Calu3 (cell line): Measurements from ENCODE around the gene SHLD3. TPM values are rescaled to one million over a fixed set of nuclear protein-coding genes. Genes with fewer than 3 reads are reported as not detected.
"Not testable (repeated sequence)": the region's sequence is repeated elsewhere in the genome, so short reads cannot be mapped to it uniquely, and the experiment has no call there.

Experiments
- BruUV-seq: library from RNA; stranded (reverse); fragments of 400-500 nt; replicated peaks from 2 replicates; lab custom pipeline; 2021; lab: Mats Ljungman, UMichigan
- CTCF ChIA-PET: fragments of 300-600 bp; sonication (Branson Sonifier 250); formaldehyde crosslinking; loops from one replicate; lab custom pipeline; 2022; ENCODE audit warnings: antibody characterized with exemption; lab: Charles Lee
- DNase-seq: peaks from one replicate; pipeline ENCODE4 v3.0.0; 2022
- H3K27ac Mint-ChIP-seq: one replicate; pipeline ENCODE4 v1.8.0; 2022; ENCODE audit warnings: mixed read lengths; ENCODE audit not compliant: unreplicated experiment
- H3K27me3 Mint-ChIP-seq: one replicate; pipeline ENCODE4 v1.8.0; 2022; ENCODE audit warnings: mixed read lengths; ENCODE audit not compliant: unreplicated experiment
- H3K36me3 Mint-ChIP-seq: one replicate; pipeline ENCODE4 v1.8.0; 2022; ENCODE audit warnings: mild to moderate bottlenecking, moderate library complexity, mixed read lengths; ENCODE audit not compliant: insufficient read depth, unreplicated experiment
- H3K4me1 Mint-ChIP-seq: one replicate; pipeline ENCODE4 v1.8.0; 2022; ENCODE audit warnings: mild to moderate bottlenecking, low read depth, mixed read lengths; ENCODE audit not compliant: unreplicated experiment
- H3K4me3 Mint-ChIP-seq: one replicate; pipeline ENCODE4 v1.8.0; 2022; ENCODE audit warnings: mild to moderate bottlenecking, low read depth, moderate library complexity, mixed read lengths; ENCODE audit not compliant: unreplicated experiment
- H3K9me3 Mint-ChIP-seq: one replicate; pipeline ENCODE4 v1.8.0; 2022; ENCODE audit warnings: low read depth, mixed read lengths; ENCODE audit not compliant: unreplicated experiment
- CTCF ChIP-seq: fragments of 200-600 bp; IDR thresholded peaks from one replicate; pipeline ENCODE4 v1.8.0; 2022; ENCODE audit warnings: antibody characterized with exemption; ENCODE audit not compliant: unreplicated experiment
- intact Hi-C: fragments of 100-400 bp; cut with micrococcal nuclease; formaldehyde crosslinking; loops from one replicate; pipeline ENCODE4 v1.10.0; 2022; ENCODE audit not compliant: unreplicated experiment
- total RNA-seq: library from RNA; stranded (reverse); gene quantifications from 2 replicates; pipeline ENCODE4 v1.2.3, GENCODE V29; 2022

Gene SHLD3
- total RNA-seq, 1 experiment from 2014 or later = 4.5 TPM

GRCh38 chr5:65611524-65611923 is 13.3 kb upstream of the SHLD3 start:
- CTCF ChIA-PET = interaction anchor here (0.6 to 1.3 kb wide), 8 partner anchors 12 to 543 kb away, joined by 3 to 5 read pairs (median 4); partner anchors contain the start of genes CENPK, PPWD1 and TRIM23
- H3K4me1 Mint-ChIP-seq = peaks cover 37% of the 10 kb centered on the region
- peak overlapping the region; percentile 62 for H3K27ac Mint-ChIP-seq
- peak; percentile 73 for DNase-seq
- intact Hi-C loops = loop anchor here (1.0 kb wide), 1 partner anchor 13 kb away; the partner anchor contains the start of gene TRIM23
- H3K27me3 Mint-ChIP-seq = no peaks in the 10 kb centered on the region
- no peaks in the 10 kb centered on the region for H3K9me3 Mint-ChIP-seq
- peaks cover 5% of the 10 kb centered on the region for H3K36me3 Mint-ChIP-seq
- no TSS peak for BruUV-seq
- peak overlapping the region; percentile 50 for H3K4me3 Mint-ChIP-seq
- TF ChIP-seq CTCF = no peak

GRCh38 chr5:65612298-65612907 is 12.4 kb upstream of the SHLD3 start:
- Mint-ChIP-seq H3K4me3 (peak overlapping the region; percentile 50), H3K36me3 (peaks cover 2% of the 10 kb centered on the region)
- CTCF ChIA-PET = interaction anchor here (0.9 to 1.3 kb wide), 4 partner anchors 11 to 49 kb away, joined by 3 to 5 read pairs (median 4); partner anchors contain the start of genes CENPK, PPWD1 and TRIM23

GRCh38 chr5:65620021-65620420 is 4.8 kb upstream of the SHLD3 start:
- Mint-ChIP-seq H3K4me3 (no peak overlapping the region), H3K36me3 (peaks cover 19% of the 10 kb centered on the region), H3K27me3 (no peaks in the 10 kb centered on the region), H3K9me3 (no peaks in the 10 kb centered on the region), H3K27ac (no peak overlapping the region), H3K4me1 (no peaks in the 10 kb centered on the region)
- CTCF ChIA-PET = no interaction called here
- TF ChIP-seq CTCF = no peak
- BruUV-seq = no TSS peak
- intact Hi-C loops = no loop called here
- no peak for DNase-seq

More at GRCh38 chr5:65612298-65612907, 12.4 kb upstream of the SHLD3 start:
- Mint-ChIP-seq H3K9me3 (no peaks in the 10 kb centered on the region), H3K4me1 (peaks cover 37% of the 10 kb centered on the region), H3K27me3 (no peaks in the 10 kb centered on the region), H3K27ac (peak overlapping the region; percentile 62)
- no TSS peak for BruUV-seq
- DNase-seq = peak; percentile 19
- no peak for TF ChIP-seq CTCF
- intact Hi-C loops = no loop called here

- BruUV-seq, H3K27ac Mint-ChIP-seq, H3K4me1 Mint-ChIP-seq, H3K4me3 Mint-ChIP-seq, H3K27me3 Mint-ChIP-seq, DNase-seq, intact Hi-C loops, CTCF ChIA-PET, H3K9me3 Mint-ChIP-seq: not testable (repeated sequence)
- peaks cover 28% of the 10 kb centered on the region for H3K36me3 Mint-ChIP-seq
These were observed 2.9 kb upstream of the SHLD3 start for GRCh38 chr5:65621961-65622360.

GRCh38 chr5:65623482-65623881 is 1.3 kb upstream of the SHLD3 start:
- Mint-ChIP-seq H3K4me3 (peak overlapping the region; percentile 99), H3K27me3 (no peaks in the 10 kb centered on the region), H3K36me3 (peaks cover 28% of the 10 kb centered on the region), H3K9me3 (no peaks in the 10 kb centered on the region), H3K27ac (no peak overlapping the region), H3K4me1 (no peaks in the 10 kb centered on the region)
- DNase-seq = no peak
- no peak for TF ChIP-seq CTCF
- CTCF ChIA-PET = interaction anchor here (0.9 kb wide), 1 partner anchor 12 kb away, joined by 3 read pairs; no protein-coding TSS in a partner anchor
- intact Hi-C loops = no loop called here
- TSS peak; percentile 42 for BruUV-seq
